Occipital lobe (tissue), 2 donors: Measurements from ENCODE around the gene GNB2. TPM values are rescaled to one million over a fixed set of nuclear protein-coding genes. Genes with fewer than 3 reads are reported as not detected.
"Not testable (repeated sequence)": the region's sequence is repeated elsewhere in the genome, so short reads cannot be mapped to it uniquely, and the experiment has no call there.

ENCODE experiments used
- DNase-seq: peaks from one replicate; lab custom pipeline; 2025; lab: John Stamatoyannopoulos, UW
- total RNA-seq: library from RNA; depleted of rRNA; stranded (reverse); fragments of >200 nt; gene quantifications from one replicate; pipeline ENCODE4 v1.2.3, GENCODE V29; 2014

GNB2 gene
- total RNA-seq, 1 donor from 2014 or later: 57.7 TPM

DNA sequence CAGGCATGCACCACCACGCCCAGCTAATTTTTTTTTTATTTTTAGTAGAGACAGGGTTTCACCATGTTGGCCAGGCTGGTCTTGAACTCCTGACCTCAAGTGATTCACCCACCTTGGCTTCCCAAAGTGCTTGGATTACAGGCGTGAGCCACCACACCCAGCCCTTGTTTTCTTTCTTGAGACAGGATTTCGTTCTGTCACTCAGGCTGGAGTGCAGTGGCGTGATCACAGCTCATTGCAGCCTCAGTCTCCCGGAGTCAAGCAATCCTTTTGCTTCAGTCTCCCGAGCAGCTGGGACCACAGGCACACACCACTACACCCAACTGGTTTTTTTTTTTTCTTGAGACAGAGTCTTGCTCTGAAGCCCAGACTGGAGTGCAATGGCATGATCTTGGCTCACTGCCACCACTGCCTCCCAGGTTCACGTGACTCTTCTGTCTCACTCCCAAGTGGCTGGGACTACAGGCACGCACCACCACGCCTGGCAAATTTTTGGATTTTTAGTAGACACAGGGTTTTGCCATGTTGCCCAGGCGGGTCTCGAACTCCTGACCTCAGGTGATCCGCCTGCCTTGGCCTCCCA is 11.3 kb upstream of the GNB2 start:
- not testable (repeated sequence) for DNase-seq

DNA sequence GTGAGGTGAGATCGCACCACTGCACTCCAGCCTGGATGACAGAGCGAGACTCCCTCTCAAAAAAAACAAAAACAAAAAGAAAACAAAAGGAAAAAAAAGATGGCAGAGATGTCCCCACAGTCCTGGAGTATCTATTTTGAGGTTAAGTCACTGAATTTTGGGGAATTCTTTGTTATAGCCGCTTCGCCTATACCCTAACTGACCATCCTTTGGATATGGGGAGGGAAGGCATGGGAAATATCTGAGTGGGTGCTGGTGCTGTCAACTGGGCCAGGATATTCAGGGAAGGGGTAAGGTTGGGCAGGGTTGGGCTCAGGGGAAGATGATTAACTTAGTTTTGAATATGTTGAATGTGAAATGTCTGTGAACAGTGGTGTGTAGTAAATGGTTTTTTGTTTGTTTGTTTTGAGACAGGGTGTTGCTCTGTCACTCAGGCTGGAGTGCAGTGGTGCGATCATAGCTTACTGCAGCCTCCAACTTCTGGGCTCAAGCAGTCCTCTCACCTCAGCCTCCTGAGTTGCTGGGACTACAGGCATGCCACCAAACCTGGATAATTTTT is 8.3 kb upstream of the GNB2 start:
- DNase-seq: no peak

DNA sequence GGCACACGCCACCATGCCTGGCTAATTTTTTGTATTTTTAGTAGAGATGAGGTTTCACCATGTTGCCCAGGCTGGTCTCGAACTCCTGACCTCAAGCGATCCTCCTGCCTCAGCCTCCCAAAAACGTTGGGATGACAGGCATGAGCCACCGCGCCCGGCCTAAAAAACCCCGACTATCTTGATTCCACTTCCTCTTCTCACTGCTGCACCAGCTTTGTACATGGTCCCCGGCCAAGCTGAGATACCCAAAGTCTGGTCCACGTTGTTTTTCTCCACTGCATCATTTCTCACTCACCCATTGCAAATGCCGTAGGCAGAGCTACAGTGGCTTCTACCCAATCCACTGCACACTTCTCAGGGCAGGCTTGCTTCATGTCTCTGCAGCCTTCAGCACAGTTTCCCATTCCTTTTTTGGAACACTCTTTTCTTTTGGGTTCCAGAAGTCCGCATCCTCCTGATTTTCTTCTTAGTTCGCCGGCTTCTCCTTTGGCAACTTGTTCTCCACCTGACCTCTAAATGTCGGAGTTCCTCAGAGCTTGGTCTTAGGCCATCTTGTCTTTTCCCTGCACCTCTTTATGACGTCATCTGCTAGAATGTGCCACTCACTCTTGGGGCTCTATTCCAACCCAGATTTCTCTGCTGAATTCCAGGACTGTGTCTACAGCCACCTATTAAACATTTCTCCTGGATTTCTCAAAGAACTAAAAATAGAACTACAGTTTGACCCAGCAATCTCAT is 6.0 kb upstream of the GNB2 start:
- DNase-seq: no peak

DNA sequence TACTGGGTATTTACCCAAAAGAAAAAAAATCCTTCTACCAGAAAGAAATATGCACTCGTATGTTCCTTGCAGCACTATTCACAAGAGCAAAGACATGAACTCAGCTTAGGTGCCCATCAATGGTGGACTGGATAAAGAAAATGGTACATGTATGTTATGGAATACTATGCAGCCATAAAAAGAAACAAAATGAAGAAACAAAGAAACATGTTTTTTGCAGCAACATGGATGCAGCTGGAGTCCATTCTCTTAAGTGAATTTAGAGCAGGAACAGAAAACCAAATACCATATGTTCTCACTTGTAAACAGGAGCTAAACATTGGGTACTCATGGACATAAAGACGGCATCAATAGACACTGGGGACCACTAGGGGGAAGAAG is 5.5 kb upstream of the GNB2 start:
- DNase-seq: no peak

DNA sequence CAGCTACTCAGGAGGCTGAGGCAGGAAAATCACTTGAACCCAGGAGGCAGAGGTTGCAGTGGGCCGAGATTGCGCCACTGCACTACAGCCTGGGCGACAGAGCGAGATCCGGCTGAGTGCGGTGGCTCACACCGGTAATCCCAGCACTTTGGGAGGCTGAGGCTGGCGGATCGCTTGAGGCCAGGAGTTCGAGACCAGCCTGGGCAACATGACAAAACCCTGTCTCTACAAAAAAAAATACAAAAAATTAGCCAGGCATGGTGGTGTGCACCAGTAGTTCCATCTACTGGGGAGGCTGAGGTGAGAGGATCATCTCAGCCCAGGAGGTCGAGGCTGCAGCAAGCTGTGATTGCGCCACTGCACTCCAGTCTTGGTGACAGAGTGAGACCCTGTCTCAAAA is 4.4 kb upstream of the GNB2 start:
- not testable (repeated sequence) for DNase-seq

DNA sequence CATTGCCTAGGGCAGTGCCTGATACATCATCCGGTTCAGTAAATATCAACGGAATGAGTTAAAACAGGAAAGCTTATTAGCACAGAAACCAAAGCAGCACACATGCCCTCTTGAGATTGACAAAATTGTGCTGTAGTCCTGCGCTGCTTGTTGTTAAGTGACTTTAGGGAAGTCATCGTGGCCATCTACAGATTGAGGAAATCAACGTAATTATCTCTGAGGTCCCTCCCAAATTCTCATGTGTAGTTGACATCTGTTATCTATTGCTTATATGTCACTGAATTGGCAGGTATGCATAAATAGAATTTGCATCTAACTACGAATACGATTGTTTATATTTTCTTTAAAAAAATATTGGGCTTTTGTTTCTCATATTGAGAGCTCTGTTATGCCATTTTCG is 3.5 kb upstream of the GNB2 start:
- DNase-seq: no peak

DNA sequence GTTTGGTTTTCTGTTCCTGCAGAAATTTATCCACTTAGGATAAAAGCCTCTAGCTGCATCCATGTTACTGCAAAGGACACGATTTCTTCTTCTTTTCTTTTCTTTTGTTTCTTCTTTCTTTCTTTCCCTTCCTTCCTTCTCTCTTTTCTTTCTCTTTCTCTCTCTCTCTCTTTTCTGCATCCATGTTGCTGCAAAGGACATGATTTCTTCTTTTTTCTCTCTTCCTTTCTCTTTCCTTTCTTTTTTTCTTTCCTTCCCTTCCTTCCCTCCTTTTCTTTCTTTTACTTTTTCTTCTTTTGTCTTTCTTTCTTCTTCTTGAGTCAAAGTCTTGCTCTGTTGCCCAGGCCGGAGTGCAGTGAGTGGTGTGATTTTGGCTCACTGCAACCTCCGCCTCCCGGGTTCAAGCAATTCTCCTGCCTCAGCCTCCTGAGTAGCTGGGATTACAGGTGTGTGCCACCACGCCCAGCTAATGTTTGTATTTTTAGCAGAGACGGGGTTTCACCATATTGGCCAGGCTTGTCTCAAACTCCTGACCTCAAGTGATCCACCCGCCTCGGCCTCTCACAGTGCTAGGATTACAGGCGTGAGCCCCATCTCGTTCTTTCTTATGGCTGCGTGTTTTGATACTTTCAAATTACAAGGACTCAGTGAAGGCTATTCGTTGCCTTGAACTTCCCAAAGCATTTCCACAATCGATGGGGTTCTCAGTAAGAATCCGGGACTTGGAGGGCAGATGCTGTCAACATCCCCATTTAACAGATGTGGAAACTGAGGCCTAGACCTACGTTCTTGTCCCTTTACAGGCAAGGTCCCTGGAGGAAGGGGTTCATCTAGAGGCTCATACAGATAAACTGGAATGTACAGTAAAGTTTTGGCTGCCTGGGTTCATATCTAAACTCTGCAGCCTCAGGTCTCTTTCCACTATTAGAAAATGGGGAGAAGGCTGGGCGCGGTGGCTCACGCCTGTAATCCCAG is 1.9 kb upstream of the GNB2 start:
- no peak for DNase-seq

DNA sequence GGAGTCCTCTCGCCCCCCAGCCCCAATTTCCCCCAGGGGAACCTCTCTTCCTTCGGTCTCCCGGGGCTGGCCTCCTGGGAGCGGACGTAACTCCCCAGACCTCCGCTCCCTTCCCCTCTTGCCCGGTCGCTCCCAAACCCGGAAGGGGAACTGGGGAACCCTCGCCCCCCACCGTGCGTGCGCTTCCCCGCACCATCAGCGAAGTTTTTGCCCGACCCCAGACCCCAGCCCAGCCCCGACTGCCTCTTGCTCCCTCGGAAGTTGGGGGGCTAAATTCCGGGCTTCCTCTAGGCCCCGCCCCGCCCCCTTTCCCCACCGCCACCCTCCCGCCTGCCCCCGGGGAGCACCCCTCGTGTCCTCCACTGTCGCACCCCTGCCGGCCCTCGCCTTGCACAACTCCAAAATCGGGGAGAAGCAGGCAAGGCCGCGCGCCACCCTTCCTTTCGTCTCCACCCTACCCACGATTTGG is 436 bp downstream of the GNB2 start:
- DNase-seq: no peak

DNA sequence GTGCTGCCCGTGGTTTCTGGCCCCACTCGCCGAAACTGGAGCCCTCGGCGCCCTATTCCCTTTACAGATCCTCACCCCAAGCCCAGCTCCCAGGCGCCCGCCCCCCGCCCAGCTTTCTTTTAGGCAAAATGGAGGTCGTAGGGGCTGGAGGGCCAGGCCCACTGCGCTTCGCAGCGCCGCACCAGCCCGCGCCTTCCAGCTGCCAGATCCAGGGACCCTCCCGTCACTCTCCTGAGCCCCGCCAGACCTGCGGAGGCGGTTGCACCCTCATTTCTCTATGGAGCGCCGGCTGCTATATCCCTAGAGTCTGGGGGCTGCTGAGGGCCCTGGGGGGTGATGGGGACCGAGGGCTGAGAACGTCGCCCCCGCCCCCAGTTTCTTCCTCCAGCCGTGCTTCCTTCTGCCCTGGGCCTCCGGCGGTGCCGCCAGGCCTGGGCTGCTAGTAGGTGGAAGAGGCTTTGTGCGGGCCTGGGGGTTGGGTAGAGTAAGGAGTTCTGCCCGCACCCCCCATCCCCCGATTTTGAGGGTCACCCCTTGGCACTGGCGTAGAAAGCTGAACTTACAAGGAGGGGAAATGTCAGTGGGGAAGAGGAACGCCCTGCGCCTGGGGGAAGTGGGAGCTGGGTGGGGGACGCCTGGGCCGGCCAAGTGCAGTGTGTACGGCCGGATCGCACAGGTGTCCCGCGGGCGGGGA is 1.0 kb downstream of the GNB2 start:
- no peak for DNase-seq

DNA sequence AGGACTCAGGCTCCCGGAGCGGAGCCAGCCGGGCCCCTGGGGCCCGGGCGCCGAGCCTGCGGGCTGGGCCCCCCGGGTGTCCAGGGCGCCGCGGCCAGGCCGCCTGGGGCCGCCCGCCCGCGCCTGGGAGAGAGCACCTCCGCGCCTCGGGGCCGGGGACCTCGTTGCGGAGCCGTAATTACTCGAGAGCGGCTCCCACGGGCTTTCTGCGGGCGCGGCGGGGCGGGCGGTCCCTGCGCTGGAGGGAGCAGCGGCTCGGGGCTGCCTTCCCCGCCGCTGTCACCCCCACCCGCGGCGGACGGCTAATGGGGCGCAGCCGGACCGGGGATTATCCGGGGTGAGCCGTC is 1.5 kb downstream of the GNB2 start:
- DNase-seq: no peak

DNA sequence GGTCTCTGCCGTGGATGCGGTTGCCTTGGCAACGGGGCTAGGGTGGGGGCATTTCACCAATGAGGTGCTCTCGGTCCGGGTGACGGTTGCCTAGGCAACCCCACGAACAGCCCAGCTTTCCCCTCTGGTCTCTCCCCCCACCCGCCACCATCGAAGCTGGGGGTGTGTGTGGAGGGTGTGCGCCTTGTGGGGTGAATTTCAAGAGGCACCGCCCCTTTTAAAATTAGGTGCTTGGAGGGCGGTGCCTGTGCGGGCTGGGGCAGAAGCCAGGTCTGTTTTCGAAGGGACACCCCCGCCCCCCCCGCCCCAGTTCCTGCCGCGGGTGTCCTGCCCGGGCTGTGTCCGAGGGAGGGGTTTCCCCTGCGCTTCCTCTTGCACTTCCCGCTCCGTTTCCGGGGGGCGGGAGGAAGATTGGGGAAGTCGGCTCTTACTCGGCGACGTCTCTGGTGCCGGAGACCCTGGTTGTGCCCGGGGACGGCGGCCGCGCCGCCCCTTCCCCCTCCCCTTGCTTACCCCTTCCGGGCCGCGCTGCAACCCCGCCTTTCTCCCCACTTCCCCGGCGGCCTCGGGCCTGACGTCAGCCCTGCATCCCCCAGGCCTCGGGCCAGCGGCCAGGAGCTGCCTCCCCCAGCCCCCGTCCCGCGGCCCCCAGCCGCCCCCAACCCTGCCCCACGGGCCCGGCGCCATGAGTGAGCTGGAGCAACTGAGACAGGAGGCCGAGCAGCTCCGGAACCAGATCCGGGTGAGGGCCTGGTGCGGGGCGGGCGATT is 2.2 kb downstream of the GNB2 start:
- DNase-seq: peak; percentile 76

DNA sequence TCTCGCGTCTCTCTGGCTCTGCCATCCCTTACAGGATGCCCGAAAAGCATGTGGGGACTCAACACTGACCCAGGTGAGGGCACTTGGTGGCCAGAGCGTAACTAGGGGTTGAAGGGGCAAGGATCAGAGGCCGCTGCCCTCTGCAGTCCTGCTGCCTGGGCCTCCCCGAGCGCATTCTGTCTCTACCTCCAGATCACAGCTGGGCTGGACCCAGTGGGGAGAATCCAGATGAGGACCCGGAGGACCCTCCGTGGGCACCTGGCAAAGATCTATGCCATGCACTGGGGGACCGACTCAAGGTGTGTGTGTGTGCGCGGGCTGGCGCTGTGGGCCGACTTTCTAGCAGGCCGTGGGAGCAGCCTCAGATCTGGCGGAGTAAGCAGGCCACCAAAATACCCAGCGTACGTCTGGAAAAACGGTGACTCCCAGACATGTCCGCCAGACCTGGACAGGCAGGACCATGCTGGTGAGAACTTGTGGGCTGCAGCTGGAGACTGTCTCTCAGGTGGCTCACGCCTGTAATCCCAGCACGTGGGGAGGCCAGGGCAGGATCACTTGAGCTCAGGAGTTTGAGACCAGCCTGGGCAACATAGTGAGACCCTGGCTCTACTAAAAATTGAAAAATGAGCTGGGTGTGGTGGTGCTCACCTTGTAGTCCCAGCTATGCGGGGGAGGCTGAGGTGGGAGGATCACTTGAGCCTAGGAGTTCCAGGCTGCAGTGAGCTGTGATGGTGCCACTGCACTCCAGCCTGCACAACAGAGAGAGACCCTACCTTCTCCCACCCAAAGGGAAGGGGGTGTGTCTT is 3.2 kb downstream of the GNB2 start:
- DNase-seq: no peak

DNA sequence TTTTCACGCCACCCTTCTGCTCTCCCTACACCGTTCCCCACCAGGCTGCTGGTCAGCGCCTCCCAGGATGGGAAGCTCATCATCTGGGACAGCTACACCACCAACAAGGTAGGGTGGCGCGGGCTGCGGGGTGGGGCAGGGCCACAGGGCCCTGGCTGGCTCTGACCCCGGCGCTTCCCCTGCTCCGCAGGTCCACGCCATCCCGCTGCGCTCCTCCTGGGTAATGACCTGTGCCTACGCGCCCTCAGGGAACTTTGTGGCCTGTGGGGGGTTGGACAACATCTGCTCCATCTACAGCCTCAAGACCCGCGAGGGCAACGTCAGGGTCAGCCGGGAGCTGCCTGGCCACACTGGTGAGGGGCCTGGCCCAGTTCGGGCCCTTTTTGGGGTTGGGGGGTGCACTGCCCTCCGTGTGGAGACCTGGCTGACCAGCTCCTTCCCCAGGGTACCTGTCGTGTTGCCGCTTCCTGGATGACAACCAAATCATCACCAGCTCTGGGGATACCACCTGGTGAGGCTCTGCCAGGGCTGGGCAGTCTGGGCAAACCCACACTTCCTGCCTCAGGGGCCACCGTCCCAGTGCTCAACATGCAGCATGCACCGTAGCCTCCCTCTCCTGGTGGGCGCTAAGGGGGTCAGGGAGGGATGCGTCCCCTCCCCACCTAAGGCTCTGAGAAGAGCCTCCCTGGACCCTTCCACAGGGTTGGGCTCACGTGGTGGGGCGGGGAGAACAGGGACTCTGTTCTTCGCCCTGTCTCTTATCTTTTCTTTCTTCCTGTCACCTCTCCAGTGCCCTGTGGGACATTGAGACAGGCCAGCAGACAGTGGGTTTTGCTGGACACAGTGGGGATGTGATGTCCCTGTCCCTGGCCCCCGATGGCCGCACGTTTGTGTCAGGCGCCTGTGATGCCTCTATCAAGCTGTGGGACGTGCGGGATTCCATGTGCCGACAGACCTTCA is 4.0 kb downstream of the GNB2 start:
- DNase-seq: no peak

DNA sequence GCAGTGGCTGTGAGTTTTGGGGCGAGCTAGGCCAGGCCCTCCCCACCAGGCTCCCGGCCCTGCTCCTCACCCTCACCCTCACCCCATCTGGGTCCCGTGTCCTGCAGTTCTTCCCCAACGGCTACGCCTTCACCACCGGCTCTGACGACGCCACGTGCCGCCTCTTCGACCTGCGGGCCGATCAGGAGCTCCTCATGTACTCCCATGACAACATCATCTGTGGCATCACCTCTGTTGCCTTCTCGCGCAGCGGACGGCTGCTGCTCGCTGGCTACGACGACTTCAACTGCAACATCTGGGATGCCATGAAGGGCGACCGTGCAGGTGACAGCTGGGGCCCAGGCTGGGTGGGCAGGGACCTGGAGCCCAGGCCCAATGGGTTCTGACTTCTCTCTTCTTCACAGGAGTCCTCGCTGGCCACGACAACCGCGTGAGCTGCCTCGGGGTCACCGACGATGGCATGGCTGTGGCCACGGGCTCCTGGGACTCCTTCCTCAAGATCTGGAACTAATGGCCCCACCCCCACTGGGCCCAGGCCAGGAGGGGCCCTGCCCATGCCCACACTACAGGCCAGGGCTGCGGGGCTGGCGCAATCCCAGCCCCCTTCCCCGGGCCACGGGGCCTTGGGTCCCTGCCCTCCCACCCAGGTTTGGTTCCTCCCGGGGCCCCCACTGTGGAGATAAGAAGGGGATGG is 4.9 kb downstream of the GNB2 start:
- no peak for DNase-seq

DNA sequence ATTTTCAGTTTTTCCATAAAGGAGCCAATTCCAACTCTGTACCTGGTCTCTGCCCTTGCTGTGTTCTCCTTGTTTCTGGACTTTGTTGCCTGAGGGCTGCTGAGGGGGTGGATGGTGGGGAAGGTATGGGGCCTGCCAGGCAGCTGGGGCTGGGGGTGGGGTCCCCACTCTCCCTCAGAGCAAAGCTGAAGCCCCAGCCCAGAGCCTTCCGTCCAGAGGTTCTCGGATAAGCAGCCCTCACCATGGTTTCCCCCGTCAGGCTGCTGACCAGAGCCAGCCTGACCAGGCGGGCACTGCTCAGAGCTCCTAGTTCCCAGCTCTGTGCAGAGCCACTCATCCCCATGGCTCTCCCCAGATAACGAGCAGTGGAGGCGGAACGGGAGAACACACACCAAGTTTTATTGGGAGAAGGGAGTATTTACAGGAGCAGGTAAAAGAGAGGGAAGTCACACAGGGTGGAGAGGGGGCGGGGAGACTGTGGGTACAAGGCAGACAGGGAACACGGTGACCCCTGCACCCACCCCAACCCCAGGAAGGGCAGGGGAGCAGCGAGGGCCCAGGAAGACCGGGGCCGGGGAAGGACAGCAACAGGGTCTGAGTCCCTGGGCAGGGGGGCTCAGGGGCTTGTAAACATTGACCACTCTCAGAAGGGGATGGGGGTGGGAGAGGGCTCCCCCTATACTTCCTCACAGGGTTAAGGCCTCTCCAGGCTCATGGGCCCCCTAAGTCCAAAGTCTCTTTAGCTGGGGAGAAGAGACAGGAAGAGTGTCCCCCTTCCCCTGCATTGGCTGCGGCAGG is 5.8 kb downstream of the GNB2 start:
- DNase-seq: no peak

DNA sequence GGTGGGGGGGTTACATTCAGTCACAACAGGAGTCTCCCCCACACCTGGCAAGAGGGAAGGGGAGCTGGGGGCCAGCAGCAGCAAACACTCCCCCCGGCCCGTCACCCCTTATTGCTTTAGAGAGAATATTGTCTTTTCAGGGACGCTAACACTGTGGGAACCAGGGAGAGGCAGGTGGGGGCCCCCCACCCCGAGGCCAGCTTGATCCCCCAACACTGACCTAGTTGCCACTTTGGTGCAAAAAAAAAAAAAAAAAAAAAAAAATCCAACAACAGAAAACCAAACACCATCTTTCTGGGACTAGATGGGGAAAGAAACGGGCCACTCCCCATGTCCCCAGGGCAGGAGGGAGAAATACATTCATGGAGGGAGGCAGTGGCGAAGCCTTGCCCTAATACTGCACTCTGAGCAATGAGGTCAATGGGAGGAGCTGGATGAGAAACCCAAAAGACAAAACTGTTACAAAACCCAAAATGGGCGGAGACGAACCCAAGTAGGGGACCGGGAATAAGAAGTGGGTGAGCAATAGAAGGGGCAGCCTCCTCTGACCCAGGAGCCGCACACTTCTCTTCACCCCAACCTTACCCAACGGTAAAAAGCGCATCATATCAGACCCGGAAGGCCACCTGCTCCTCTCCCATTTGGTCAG is 6.5 kb downstream of the GNB2 start:
- no peak for DNase-seq
